Stimulated activated CD4-positive, alpha-beta T cell treated with anti-CD3 and anti-CD28 coated beads, Interleukin-1b, Interleukin-23, amount 100 ng/mL, for 48 hours (primary cell): Measurements from ENCODE around the gene CFHR4.
"Not testable (repeated sequence)": the region's sequence is repeated elsewhere in the genome, so short reads cannot be mapped to it uniquely, and the experiment has no call there.

ENCODE experiments used
- DNase-seq: peaks from one replicate; pipeline ENCODE4 v3.0.0-alpha.2; 2020

Gene CFHR4

GRCh38 chr1:196887515-196888239 is at the start of gene CFHR4:
Gene CFHR4, plus strand, starts transcription at chr1:196888052. Its CDS starts 99 bp downstream, at chr1:196888151.
- no peak for DNase-seq

- not testable (repeated sequence) for DNase-seq
These were observed 38.0 kb upstream of the CFHR4 start for GRCh38 chr1:196849613-196850492.

GRCh38 chr1:196856053-196856452 is 31.8 kb upstream of the CFHR4 start:
- no peak for DNase-seq

GRCh38 chr1:196857188-196857587 is 30.7 kb upstream of the CFHR4 start:
- no peak for DNase-seq

- DNase-seq = no peak
These were observed 29.0 kb upstream of the CFHR4 start for GRCh38 chr1:196858811-196859210.

- DNase-seq = no peak
These were observed 27.4 kb upstream of the CFHR4 start for GRCh38 chr1:196860323-196860884.

GRCh38 chr1:196861429-196861828 is 26.4 kb upstream of the CFHR4 start:
- no peak for DNase-seq

- DNase-seq = no peak
These were observed 20.9 kb upstream of the CFHR4 start for GRCh38 chr1:196866974-196867373.

- no peak for DNase-seq
These were observed 14.5 kb upstream of the CFHR4 start for GRCh38 chr1:196873385-196873784.

- no peak for DNase-seq
These were observed 11.9 kb upstream of the CFHR4 start for GRCh38 chr1:196875935-196876334.

- DNase-seq = no peak
These were observed 9.9 kb upstream of the CFHR4 start for GRCh38 chr1:196877964-196878363.

GRCh38 chr1:196886560-196886959 is 1.3 kb upstream of the CFHR4 start:
- not testable (repeated sequence) for DNase-seq

- DNase-seq = no peak
These were observed 2.8 kb downstream of the CFHR4 start for GRCh38 chr1:196890668-196891067.

- DNase-seq = no peak
These were observed 3.4 kb downstream of the CFHR4 start for GRCh38 chr1:196891251-196891650.

GRCh38 chr1:196896355-196896754 is 8.5 kb downstream of the CFHR4 start:
- DNase-seq = no peak

- DNase-seq = no peak
These were observed 9.4 kb downstream of the CFHR4 start for GRCh38 chr1:196897158-196897828.

- DNase-seq = no peak
These were observed 14.5 kb downstream of the CFHR4 start for GRCh38 chr1:196902344-196902743.

GRCh38 chr1:196910215-196910614 is 22.4 kb downstream of the CFHR4 start:
- DNase-seq = no peak

GRCh38 chr1:196912283-196912682 is 24.4 kb downstream of the CFHR4 start:
- DNase-seq = not testable (repeated sequence)

GRCh38 chr1:196926839-196927238 is 39.0 kb downstream of the CFHR4 start:
- DNase-seq = not testable (repeated sequence)

GRCh38 chr1:196932853-196933252 is 45.0 kb downstream of the CFHR4 start:
- DNase-seq = not testable (repeated sequence)

- no peak for DNase-seq
These were observed 45.8 kb downstream of the CFHR4 start for GRCh38 chr1:196933531-196934189.

GRCh38 chr1:196941474-196941873 is 53.6 kb downstream of the CFHR4 start:
- DNase-seq = not testable (repeated sequence)
